Mucosa of gallbladder (tissue), 1 donor: ENCODE measurements around the gene KLK15. TPM values are rescaled to one million over a fixed set of nuclear protein-coding genes. Genes with fewer than 3 reads are reported as not detected.
"Not testable (repeated sequence)": the region's sequence is repeated elsewhere in the genome, so short reads cannot be mapped to it uniquely, and the experiment has no call there.

Source experiments
- DNase-seq: peaks from one replicate; pipeline ENCODE4 v3.0.0-alpha.2; 2020; ENCODE audit warnings: low spot score
- total RNA-seq: library from RNA; stranded (reverse); gene quantifications from one replicate; pipeline ENCODE4 v1.2.1, GENCODE V29; 2021
- donor health status: DM: no; HTN: no; CAD: no.

The KLK15 gene
- total RNA-seq, 1 donor from 2014 or later = not detected

- DNase-seq = no peak
Measured at GRCh38 chr19:50796634-50797428, 36.5 kb downstream of the KLK15 start.

DNA sequence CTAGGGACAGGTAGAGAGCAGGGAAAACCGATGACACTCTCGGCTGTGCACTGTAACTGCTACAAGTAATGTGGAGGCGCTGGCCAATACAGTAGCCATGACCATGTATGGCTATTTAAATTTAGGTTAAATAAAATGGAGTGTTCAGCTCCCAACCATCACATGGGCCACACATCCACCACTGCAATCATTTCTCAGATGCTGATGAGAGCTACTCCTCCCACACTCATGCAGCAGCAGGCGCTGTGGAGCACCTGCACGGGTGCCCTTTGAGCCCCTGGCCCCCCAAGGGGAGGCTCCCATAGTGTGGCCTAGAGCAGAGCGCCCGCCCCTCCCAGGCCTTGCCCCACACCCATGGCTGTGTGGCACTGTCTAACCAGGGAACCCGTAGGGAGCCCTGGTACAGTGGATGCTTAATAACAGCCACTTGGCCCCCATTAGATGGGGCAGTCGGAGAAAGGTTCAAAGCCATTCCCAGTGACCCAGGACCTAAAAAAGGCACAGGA, 37.2 kb downstream of the KLK15 start:
- DNase-seq = no peak

DNA sequence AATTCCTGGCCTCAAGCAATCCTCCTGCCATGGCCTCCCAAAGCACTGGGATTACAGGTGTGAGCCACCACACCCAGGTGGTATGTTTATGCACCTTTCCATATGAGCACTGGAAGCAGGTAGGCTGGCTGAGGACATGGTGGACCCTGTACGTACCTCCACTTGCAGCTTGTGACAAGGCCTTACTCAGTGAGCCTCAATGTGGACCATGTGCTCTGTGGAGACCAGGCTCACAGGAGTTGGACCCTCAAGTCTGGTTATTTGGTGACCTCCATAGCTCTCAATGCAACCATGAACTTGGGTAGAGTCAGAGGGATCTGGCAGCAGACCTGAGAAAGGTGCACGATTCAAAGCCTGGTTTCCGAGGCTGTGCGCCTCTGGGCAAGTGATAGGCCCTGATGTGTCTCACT, 37.7 kb downstream of the KLK15 start:
- no peak for DNase-seq

DNA sequence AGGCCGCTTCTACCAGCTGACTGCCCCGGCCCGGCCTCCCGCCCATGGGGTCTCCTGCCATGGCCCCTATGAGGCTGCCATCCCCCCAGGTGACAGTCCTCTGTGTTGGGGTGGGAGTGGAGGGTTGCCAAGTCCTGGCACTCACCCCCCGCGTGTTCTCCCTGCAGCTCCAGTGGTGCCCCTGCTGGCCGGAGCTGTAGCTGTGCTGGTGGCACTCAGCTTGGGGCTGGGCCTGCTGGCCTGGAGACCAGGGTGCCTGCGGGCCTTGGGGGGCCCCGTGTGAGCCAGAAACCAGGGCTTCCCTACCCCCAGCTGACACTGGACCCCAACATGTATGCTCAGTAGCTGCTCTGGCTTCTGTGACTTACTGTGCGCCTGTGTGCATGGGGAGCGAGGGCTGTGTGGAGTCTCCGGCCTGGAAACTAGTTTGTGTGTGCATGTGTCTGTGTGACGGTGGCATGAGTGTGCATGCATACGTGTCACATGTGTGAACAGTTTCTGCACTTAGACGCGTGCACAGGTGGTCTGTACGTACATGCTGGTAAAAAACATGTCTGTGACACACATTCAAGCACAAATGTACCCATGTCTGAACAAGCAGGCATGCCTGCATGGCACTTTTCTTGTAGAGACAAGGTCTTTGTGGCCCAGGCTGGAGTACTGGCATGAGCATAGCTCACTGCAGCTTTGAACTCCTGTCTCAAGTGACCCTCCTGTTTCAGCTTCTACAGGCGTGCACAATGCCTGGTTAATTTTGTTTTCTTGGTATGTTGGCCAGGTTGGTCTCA, 38.3 kb downstream of the KLK15 start:
- no peak for DNase-seq

DNA sequence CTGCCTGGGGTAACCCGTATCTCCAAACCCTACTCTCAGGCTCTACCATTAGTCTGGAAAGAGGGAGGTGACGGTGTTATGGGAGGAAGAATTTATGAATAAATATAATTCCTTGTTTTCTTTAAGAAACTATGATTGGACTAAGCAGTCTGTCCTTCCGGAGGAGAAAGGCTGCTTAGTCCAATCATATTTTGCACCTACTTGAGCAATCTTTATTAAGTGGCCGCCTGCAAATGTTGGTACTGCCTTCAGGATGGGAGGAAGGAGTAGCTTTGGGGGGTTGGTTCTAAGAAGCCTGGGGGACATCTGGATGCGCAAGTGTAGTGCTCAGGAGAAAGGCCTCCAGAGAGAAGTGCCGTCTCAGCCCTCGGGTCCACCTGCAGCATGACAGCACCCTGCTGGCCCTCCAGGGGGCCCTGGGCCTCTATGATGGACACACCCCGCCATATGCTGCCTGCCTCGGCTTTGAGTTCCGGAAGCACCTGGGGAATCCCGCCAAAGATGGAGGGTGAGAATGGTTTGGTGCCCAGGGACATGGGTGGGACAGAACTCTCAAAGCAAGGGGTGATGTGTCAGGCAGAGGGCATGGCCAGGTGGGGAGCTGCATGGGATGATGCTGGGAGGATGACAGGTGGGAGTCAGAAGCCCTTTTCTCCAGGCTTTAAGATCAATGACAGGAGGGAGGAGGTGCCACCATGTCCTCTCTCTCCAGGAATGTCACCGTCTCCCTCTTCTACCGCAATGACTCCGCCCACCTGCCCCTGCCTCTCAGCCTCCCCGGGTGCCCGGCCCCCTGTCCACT, 39.1 kb downstream of the KLK15 start:
- DNase-seq = no peak

DNA sequence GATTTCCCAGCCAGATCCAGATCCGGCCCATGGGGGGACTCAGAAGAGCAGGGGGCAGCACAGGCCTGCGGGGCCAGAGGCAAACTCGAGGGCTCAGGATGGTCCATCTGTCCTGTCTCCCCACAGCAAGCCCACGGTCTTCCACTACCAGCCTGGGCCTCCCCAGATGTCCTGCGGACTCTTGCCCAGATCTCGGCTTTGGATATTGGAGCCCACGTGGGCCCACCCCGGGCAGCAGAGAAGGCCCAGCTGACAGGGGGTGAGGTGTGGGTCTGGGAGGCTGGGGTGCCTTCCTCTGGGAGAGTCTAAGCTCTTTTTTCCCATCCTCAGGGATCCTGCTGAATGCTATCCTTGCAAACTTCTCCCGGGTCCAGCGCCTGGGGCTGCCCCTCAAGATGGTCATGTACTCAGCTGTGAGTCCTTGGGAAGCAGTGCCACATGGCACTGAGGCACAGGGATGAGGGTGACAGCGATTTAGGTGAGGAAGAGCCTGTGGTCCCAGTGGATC, 39.8 kb downstream of the KLK15 start:
- no peak for DNase-seq

GRCh38 chr19:50792272-50793250, 40.8 kb downstream of the KLK15 start:
- DNase-seq = no peak

GRCh38 chr19:50791594-50792271, 41.6 kb downstream of the KLK15 start:
- DNase-seq = no peak

GRCh38 chr19:50790922-50791467, 42.4 kb downstream of the KLK15 start:
- DNase-seq = no peak

- no peak for DNase-seq
Measured at GRCh38 chr19:50790396-50790795, 43.0 kb downstream of the KLK15 start, which contains the start of gene ACP4. Gene ACP4, plus strand, starts transcription at chr19:50790415. Its CDS starts 0 bp downstream, at chr19:50790415.

DNA sequence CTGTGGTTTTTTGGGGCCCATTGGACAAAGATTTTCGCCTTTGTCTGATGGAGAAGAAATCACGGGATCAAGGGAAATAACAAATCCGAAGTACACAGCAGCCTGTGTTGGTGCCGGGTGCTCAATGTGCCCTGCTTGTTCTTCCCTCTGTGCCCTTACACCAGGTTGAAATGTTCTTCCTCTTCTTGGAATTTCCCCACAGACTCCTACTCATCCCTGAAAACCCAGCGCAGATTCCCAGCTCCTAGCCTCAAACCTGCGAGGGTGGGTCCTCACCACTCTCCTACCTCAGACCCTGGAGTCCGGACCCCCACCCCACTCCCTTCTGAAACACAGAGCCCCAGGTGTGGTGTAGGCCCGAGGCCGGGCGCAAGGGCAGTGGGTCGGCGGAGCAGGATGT, 48.0 kb downstream of the KLK15 start:
- no peak for DNase-seq

DNA sequence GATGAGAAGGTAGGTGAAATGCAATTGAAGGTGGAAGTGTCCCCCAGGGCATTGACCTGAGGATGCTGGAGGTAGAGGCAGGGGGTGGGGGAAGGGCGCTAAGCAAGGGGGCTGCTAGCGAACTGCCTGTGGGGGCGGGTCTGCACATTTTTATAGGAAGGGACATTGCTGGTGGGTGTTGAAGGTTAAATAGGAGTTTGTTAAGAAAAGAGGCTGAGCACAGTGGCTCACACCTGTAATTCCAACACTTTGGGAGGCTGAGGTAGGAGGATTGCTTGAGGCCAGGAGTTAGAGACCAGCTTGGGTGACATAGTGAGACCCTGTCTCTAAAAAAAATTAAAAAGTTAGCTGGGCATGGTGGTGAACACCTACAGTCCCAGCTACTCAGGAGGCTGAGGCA, 48.7 kb downstream of the KLK15 start:
- no peak for DNase-seq

- DNase-seq = not testable (repeated sequence)
Measured at GRCh38 chr19:50783848-50784152, 49.6 kb downstream of the KLK15 start.

GRCh38 chr19:50780753-50781435, 52.5 kb downstream of the KLK15 start:
- no peak for DNase-seq

DNA sequence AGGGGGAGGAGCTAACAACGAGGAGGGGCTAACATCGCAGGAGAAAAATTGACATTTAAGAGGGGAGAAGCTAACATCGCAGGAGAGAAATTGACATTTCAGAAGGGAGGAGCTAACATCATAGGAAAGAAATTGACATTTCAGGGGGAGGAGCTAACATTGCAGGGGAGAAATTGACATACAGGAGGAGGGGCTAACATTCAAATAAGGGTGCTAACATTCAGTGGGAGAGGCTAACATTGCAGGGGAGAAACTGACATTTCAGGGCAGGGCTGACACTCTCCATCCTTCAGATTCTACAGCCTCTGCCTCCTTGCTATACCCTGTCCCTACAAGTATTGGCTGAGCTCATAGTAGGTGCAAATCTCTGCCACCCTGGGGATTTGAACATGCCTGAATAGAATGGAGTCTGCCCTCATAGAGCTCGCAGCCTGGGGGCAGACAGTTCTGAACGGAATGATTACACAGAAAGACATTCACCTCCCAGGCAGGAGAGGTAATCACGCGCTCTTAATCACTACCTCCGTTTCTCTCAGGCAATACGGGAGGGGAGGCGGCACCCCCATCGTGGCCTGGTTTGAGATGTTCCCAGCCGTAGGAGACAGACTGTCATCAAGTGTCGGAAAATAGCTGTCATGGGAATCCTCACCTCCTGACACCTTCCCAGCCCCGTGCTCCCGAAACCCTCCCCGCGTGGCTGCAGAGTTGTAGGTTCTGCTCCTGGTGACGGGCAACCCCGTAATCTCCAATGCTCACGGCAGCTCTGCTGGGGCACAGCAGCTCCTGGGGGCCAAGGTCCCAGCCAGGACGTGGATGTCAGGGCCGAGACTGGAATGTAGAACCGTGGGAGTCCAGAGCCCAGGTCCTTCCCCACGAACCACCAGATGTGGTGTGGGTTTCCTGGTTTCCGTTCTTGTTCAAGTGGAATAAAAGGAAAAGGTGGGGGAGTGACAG, 53.6 kb downstream of the KLK15 start:
- no peak for DNase-seq

DNA sequence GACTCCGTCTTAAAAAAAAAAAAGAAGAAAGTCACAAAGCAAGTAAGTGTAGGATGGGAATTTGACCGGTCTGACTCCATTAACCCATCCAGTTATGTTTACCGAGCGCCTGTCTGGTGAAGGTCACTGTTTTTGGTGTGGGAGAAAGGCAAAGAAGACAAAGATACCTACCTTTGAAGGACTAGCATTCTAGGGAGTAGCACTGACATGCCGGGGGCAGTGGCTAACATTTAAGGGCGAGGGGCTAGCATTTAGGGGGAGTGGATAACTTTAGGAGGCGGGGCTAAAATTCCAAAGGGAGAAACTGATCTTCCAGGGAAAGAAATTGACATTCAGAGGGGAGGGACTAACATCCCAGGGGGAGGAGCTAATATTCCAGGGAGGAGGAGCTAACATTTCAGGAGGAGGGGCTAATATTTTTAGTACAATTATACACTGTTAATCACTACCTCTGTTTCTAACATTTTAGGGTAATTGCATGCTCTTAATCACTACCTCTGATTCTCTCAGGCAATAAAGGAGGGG, 54.4 kb downstream of the KLK15 start:
- DNase-seq = no peak

DNA sequence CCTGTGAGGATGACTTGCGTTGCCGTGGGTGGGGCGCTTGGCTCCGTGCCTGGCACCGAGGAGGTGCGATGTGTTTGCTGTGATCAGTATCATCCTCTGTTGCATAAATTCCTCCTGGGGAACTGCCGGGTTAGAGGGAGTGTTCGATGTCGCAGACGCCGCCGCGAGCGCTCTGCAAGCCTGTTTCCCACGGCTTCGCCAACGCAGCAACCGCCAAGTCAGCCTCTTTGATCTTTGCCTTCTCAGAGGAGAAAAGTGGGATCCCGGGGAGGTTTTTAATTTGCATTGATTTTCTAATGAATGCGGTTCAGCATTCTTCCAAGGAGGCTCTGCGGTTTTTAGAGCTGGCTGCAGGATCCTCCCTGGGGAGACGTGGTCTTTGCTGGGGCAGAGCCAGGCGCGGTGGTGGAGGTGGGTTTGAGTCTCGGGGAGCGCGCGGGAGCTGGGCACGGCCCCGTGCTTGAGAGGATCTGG, 55.5 kb downstream of the KLK15 start:
- no peak for DNase-seq

DNA sequence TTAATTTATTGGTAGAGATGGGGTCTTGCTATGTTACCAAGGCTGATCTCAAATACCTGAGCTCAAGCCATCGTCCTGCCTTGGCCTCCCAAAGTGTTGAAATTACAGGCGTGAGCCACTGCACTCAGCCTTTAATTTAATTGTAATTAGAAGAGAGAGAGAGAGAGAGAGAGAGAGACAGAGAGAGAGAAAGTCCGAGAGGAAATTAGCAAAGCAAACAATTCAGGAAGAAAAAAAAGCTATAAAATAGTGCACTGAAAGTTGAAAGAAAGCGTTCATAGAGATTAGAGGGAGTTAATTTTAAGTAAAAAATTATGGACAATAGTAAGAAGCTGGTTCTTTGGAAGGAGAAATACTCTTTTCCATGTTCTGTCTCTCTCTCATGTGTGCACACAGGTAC, 56.1 kb downstream of the KLK15 start:
- no peak for DNase-seq
